Measurements from ENCODE around the gene IER3. TPM values are rescaled to one million over a fixed set of nuclear protein-coding genes. Genes with fewer than 3 reads are reported as not detected.

IER3 gene
- total and polyA plus RNA-seq, 9 of the 15 experiments (the other 6 are each of a cell fraction or from before 2014, with no cell fraction given), result 1.5 to 30.0 (median 11.5) TPM

DNA sequence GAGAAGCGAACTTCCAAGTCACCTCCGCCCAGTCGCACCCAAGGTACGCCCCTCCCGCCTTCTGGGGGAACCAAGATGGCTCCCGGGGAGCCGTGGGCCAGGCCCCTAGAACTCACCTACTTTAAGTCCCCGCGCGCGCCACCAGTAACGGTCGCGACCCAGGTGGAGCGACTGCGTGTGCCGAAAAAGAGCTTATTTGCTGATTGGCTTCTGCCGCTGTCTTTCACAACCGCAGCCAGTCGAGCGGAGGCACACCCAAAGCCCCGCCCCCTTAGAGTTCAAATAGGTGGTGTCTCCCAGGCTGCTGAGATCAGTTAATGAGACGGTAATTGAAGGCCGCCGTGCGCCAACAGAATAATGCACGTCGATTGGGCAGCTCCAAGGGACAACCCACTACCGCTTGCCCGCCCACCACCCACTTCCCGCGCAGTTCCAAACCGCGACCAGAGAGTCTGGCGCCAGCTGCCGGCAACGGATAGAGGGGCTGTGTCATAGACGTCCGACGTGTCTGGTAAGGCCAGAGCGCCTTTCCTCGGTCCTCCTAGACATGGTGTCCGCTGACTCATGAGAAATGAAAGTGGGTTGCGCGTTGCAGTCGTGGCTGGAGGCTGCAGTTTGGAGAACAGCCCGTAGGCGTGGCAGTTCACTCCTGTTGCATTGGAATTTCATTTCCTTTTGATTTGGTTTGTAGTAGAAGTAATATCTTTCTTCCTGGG lies 27.1 kb downstream of the IER3 start, which contains the start of gene MDC1 (continued):
- TF ChIP-seq, protein P1, sequence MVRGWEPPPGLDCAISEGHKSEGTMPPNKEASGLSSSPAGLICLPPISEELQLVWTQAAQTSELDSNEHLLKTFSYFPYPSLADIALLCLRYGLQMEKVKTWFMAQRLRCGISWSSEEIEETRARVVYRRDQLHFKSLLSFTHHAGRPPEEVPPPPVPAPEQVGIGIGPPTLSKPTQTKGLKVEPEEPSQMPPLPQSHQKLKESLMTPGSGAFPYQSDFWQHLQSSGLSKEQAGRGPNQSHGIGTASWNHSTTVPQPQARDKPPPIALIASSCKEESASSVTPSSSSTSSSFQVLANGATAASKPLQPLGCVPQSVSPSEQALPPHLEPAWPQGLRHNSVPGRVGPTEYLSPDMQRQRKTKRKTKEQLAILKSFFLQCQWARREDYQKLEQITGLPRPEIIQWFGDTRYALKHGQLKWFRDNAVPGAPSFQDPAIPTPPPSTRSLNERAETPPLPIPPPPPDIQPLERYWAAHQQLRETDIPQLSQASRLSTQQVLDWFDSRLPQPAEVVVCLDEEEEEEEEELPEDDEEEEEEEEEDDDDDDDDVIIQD (CRISPR knock-in tag; IDR thresholded peaks at IDR 0.05), result no peak
- TF ChIP-seq HDAC6 (IDR thresholded peaks at IDR 0.05; ENCODE audit: low read depth, low read length) (no peak), PHF8 (IDR thresholded peaks at IDR 0.05; ENCODE audit: borderline replicate concordance, low read length) (peak; percentile 63), HDAC2 (IDR thresholded peaks at IDR 0.05) (peak; percentile 45; the same call in 1 of the 2 replicates), PURB (CRISPR knock-in tag; IDR thresholded peaks at IDR 0.05; ENCODE audit: low read depth) (no peak), BACH1 (tag; IDR thresholded peaks at IDR 0.05) (peak; percentile 95), CREB1 (IDR thresholded peaks at IDR 0.05) (peak; percentile 90), CREB1 (CRISPR knock-in tag; IDR thresholded peaks at IDR 0.05) (peak; percentile 94), TARDBP (IDR thresholded peaks at IDR 0.05) (peak; percentile 87), ZNF165 (CRISPR knock-in tag; IDR thresholded peaks at IDR 0.05; ENCODE audit: borderline replicate concordance) (no peak), PML (IDR thresholded peaks at IDR 0.05; ENCODE audit: low read length) (peak; percentile 76)
- TF ChIP-seq, protein P2, sequence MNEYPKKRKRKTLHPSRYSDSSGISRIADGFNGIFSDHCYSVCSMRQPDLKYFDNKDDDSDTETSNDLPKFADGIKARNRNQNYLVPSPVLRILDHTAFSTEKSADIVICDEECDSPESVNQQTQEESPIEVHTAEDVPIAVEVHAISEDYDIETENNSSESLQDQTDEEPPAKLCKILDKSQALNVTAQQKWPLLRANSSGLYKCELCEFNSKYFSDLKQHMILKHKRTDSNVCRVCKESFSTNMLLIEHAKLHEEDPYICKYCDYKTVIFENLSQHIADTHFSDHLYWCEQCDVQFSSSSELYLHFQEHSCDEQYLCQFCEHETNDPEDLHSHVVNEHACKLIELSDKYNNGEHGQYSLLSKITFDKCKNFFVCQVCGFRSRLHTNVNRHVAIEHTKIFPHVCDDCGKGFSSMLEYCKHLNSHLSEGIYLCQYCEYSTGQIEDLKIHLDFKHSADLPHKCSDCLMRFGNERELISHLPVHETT (CRISPR knock-in tag; conservative IDR thresholded peaks at IDR 0.05 in 1 of 2, IDR thresholded peaks at IDR 0.05 in 1 of 2), result peak in 1 of 2 experiments; percentile 95; a peak in 2 of 4 replicates
- TF ChIP-seq, protein P3, sequence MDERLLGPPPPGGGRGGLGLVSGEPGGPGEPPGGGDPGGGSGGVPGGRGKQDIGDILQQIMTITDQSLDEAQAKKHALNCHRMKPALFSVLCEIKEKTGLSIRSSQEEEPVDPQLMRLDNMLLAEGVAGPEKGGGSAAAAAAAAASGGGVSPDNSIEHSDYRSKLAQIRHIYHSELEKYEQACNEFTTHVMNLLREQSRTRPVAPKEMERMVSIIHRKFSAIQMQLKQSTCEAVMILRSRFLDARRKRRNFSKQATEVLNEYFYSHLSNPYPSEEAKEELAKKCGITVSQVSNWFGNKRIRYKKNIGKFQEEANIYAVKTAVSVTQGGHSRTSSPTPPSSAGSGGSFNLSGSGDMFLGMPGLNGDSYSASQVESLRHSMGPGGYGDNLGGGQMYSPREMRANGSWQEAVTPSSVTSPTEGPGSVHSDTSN (CRISPR knock-in tag; IDR thresholded peaks at IDR 0.05; ENCODE audit: low read depth), result peak; percentile 90
- TF ChIP-seq, protein P3 (tag; conservative IDR thresholded peaks at IDR 0.05; ENCODE audit: low read depth), result peak; percentile 99
- TF ChIP-seq, protein P4, sequence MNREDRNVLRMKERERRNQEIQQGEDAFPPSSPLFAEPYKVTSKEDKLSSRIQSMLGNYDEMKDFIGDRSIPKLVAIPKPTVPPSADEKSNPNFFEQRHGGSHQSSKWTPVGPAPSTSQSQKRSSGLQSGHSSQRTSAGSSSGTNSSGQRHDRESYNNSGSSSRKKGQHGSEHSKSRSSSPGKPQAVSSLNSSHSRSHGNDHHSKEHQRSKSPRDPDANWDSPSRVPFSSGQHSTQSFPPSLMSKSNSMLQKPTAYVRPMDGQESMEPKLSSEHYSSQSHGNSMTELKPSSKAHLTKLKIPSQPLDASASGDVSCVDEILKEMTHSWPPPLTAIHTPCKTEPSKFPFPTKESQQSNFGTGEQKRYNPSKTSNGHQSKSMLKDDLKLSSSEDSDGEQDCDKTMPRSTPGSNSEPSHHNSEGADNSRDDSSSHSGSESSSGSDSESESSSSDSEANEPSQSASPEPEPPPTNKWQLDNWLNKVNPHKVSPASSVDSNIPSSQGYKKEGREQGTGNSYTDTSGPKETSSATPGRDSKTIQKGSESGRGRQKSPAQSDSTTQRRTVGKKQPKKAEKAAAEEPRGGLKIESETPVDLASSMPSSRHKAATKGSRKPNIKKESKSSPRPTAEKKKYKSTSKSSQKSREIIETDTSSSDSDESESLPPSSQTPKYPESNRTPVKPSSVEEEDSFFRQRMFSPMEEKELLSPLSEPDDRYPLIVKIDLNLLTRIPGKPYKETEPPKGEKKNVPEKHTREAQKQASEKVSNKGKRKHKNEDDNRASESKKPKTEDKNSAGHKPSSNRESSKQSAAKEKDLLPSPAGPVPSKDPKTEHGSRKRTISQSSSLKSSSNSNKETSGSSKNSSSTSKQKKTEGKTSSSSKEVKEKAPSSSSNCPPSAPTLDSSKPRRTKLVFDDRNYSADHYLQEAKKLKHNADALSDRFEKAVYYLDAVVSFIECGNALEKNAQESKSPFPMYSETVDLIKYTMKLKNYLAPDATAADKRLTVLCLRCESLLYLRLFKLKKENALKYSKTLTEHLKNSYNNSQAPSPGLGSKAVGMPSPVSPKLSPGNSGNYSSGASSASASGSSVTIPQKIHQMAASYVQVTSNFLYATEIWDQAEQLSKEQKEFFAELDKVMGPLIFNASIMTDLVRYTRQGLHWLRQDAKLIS (CRISPR knock-in tag; IDR thresholded peaks at IDR 0.05), result peak; percentile 97; the same call in 1 of the 2 replicates
- TF ChIP-seq, protein P5, sequence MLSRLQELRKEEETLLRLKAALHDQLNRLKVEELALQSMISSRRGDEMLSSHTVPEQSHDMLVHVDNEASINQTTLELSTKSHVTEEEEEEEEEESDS (CRISPR knock-in tag; IDR thresholded peaks at IDR 0.05), result no peak
